ENCODE results near the gene ZNF485.

- TF ChIP-seq EZH2 (IDR thresholded peaks at IDR 0.05; ENCODE audit: insufficient read depth, poor library complexity, severe bottlenecking) (no peak), EZH2phosphoT487 (IDR thresholded peaks at IDR 0.05; ENCODE audit: insufficient read depth, low read depth) (no peak)
Measured at GRCh38 chr10:43658227-43658626, 52.0 kb downstream of the ZNF485 start.

Measured in GM23248 (cell line).